IMR-90 (cell line): Measurements from ENCODE around the gene POLR3GL. TPM values are rescaled to one million over a fixed set of nuclear protein-coding genes. Genes with fewer than 3 reads are reported as not detected.

ENCODE experiments used
- ATAC-seq: fragments of 200-7000 bp; cut with Tn5 transposase; 2 replicates; pipeline ENCODE4 v1.9.1; 2020; ENCODE audit warnings: low read depth, mild to moderate bottlenecking, moderate library complexity
- BruUV-seq: library from RNA; stranded (reverse); fragments of 400-500 nt; replicated peaks from 2 replicates; lab custom pipeline; 2021; lab: Mats Ljungman, UMichigan
- CTCF ChIA-PET: fragments of 300-600 bp; formaldehyde crosslinking; extraction: SDS; loops from one replicate; lab custom pipeline; 2021; ENCODE audit warnings: antibody characterized with exemption; lab: Yijun Ruan, JAX
- POLR2A ChIA-PET: fragments of 300-600 bp; sonication (Branson Sonifier 250); formaldehyde crosslinking; loops from one replicate; lab custom pipeline; 2022; ENCODE audit warnings: antibody characterized with exemption; ENCODE audit not compliant: unreplicated experiment; lab: Charles Lee
- DNase-seq: peaks from one replicate; pipeline ENCODE4 v3.0.0; 2013
- H2AFZ ChIP-seq: replicated peaks from 2 replicates; pipeline ENCODE3; 2013; ENCODE audit warnings: low read length, mild to moderate bottlenecking; ENCODE audit not compliant: poor library complexity
- H2AK5ac ChIP-seq: 2 replicates; pipeline ENCODE4 v1.6.1; 2013; ENCODE audit warnings: low read depth, low read length, inconsistent platforms
- H2AK9ac ChIP-seq: replicated peaks from 2 replicates; pipeline ENCODE3; 2013; ENCODE audit warnings: mild to moderate bottlenecking, low read depth, low read length, moderate library complexity; ENCODE audit not compliant: poor library complexity
- H2BK120ac ChIP-seq: 2 replicates; pipeline ENCODE4 v1.6.1; 2013; ENCODE audit warnings: low read depth, low read length, inconsistent platforms
- H2BK15ac ChIP-seq: 3 replicates; pipeline ENCODE4 v1.6.1; 2013; ENCODE audit warnings: low read depth, low read length, inconsistent platforms
- H2BK20ac ChIP-seq: 2 replicates; pipeline ENCODE4 v1.6.1; 2013; ENCODE audit warnings: low read depth, mild to moderate bottlenecking, inconsistent platforms, low read length, moderate library complexity
- H2BK5ac ChIP-seq: 2 replicates; pipeline ENCODE4 v1.6.1; 2013; ENCODE audit warnings: mild to moderate bottlenecking, low read depth, low read length, inconsistent platforms; ENCODE audit not compliant: poor library complexity, severe bottlenecking
- H3K14ac ChIP-seq: replicated peaks from 2 replicates; pipeline ENCODE4 v1.6.1; 2013; ENCODE audit warnings: low read depth, low read length, inconsistent platforms
- H3K18ac ChIP-seq: 2 replicates; pipeline ENCODE4 v1.6.1; 2013; ENCODE audit warnings: low read depth, low read length, control low read depth
- H3K23ac ChIP-seq: 2 replicates; pipeline ENCODE4 v1.6.1; 2013; ENCODE audit warnings: low read depth, low read length, inconsistent platforms
- H3K27ac ChIP-seq: 2 replicates; pipeline ENCODE4 v1.5.1; 2013; ENCODE audit warnings: mild to moderate bottlenecking, control low read depth, low read length; ENCODE audit not compliant: insufficient read depth
- H3K27me3 ChIP-seq: 2 replicates; pipeline ENCODE4 v1.6.1; 2013; ENCODE audit warnings: low read length; ENCODE audit not compliant: control insufficient read depth, insufficient read depth
- H3K36me3 ChIP-seq: 2 replicates; pipeline ENCODE4 v1.6.1; 2013; ENCODE audit warnings: low read length, mixed read lengths; ENCODE audit not compliant: control insufficient read depth, insufficient read depth
- H3K4ac ChIP-seq: 2 replicates; pipeline ENCODE4 v1.6.1; 2013; ENCODE audit warnings: low read depth, low read length, inconsistent platforms
- H3K4me1 ChIP-seq: 2 replicates; pipeline ENCODE4 v1.6.1; 2013; ENCODE audit warnings: low read length, mixed read lengths; ENCODE audit not compliant: control insufficient read depth, insufficient read depth
- H3K4me2 ChIP-seq: 2 replicates; pipeline ENCODE4 v1.6.1; 2013; ENCODE audit warnings: low read depth, mild to moderate bottlenecking, control low read depth, low read length, moderate library complexity
- H3K4me3 ChIP-seq: 2 replicates; pipeline ENCODE4 v1.5.1; 2013; ENCODE audit warnings: low read depth, mild to moderate bottlenecking, control low read depth, low read length, moderate library complexity; ENCODE audit not compliant: insufficient read depth
- H3K56ac ChIP-seq: 2 replicates; pipeline ENCODE4 v1.6.1; 2013; ENCODE audit warnings: low read length, inconsistent platforms; ENCODE audit not compliant: insufficient read depth; ENCODE audit errors: extremely low read depth
- H3K79me1 ChIP-seq, 2 experiments: 2 replicates each; pipeline ENCODE4 v1.6.1; 2013; ENCODE audit warnings: low read length in 2 of 2, inconsistent platforms in 1 of 2, low read depth in 1 of 2
- H3K9ac ChIP-seq: 2 replicates; pipeline ENCODE4 v1.6.1; 2013; ENCODE audit warnings: low read depth, low read length, control low read depth
- H3K9me1 ChIP-seq: 2 replicates; pipeline ENCODE4 v1.6.1; 2013; ENCODE audit warnings: low read length, inconsistent platforms; ENCODE audit not compliant: insufficient read depth
- H3K9me3 ChIP-seq: 2 replicates; pipeline ENCODE4 v1.6.1; 2013; ENCODE audit warnings: low read length; ENCODE audit not compliant: control insufficient read depth, insufficient read depth
- H4K20me1 ChIP-seq: 2 replicates; pipeline ENCODE4 v1.6.1; 2013; ENCODE audit warnings: low read length, inconsistent platforms; ENCODE audit not compliant: insufficient read depth
- H4K5ac ChIP-seq: 2 replicates; pipeline ENCODE4 v1.6.1; 2013; ENCODE audit warnings: mild to moderate bottlenecking, low read depth, low read length, control low read depth
- H4K8ac ChIP-seq, 2 experiments: 2 replicates each; pipeline ENCODE4 v1.6.1; 2013; ENCODE audit warnings: low read depth in 2 of 2, low read length in 2 of 2, control low read depth in 1 of 2, inconsistent platforms in 1 of 2
- H4K91ac ChIP-seq: 2 replicates; pipeline ENCODE4 v1.6.1; 2013; ENCODE audit warnings: low read depth, low read length, inconsistent platforms; ENCODE audit not compliant: insufficient read depth
- BHLHE40 ChIP-seq: fragments of 150-350 bp; IDR thresholded peaks from 2 replicates; pipeline ENCODE4 v1.6.1; 2016; ENCODE audit warnings: mild to moderate bottlenecking, low read depth, low read length
- CEBPB ChIP-seq: IDR thresholded peaks from 2 replicates; pipeline ENCODE4 v1.6.1; 2012; ENCODE audit warnings: low read depth, low read length, improper control_type of control experiment
- CHD1 ChIP-seq: IDR thresholded peaks from 2 replicates; pipeline ENCODE4 v1.6.1; 2012; ENCODE audit warnings: low read depth, low read length, improper control_type of control experiment
- MAFK ChIP-seq: IDR thresholded peaks from 2 replicates; pipeline ENCODE4 v1.6.1; 2012; ENCODE audit warnings: low read depth, low read length, improper control_type of control experiment
- MAZ ChIP-seq: IDR thresholded peaks from 2 replicates; pipeline ENCODE4 v1.6.1; 2012; ENCODE audit warnings: low read depth, mild to moderate bottlenecking, low read length, improper control_type of control experiment, moderate library complexity, borderline replicate concordance
- MXI1 ChIP-seq: IDR thresholded peaks from 2 replicates; pipeline ENCODE4 v1.6.1; 2012; ENCODE audit warnings: low read depth, mild to moderate bottlenecking, low read length, moderate library complexity, borderline replicate concordance
- POLR2A ChIP-seq: IDR thresholded peaks from 2 replicates; pipeline ENCODE4 v1.6.1; 2012; ENCODE audit warnings: mild to moderate bottlenecking, low read depth, low read length
- RAD21 ChIP-seq: IDR thresholded peaks from 2 replicates; pipeline ENCODE4 v1.6.1; 2012; ENCODE audit warnings: low read length, improper control_type of control experiment
- RCOR1 ChIP-seq: IDR thresholded peaks from 2 replicates; pipeline ENCODE4 v1.6.1; 2012; ENCODE audit warnings: mild to moderate bottlenecking, low read length, improper control_type of control experiment; ENCODE audit not compliant: insufficient replicate concordance
- RFX5 ChIP-seq: IDR thresholded peaks from 2 replicates; pipeline ENCODE4 v1.8.0; 2012; ENCODE audit warnings: low read depth, mild to moderate bottlenecking, low read length, moderate library complexity
- SMC3 ChIP-seq: fragments of 150-350 bp; IDR thresholded peaks from 2 replicates; pipeline ENCODE4 v1.6.1; 2016; ENCODE audit warnings: low read depth, mild to moderate bottlenecking, antibody characterized with exemption, low read length, moderate library complexity
- WGBS, 2 experiments: methylation state at CpG; one replicate each; pipeline versions ENCODE4 v1.1.5 to v1.1.7; 2013; ENCODE audit warnings: missing lambda C conversion rate in 2 of 2; ENCODE audit not compliant: insufficient read length in 1 of 2; ENCODE audit errors: extremely low coverage in 2 of 2; 5-methylcytosine and 5-hydroxymethylcytosine counted together
- dilution Hi-C: fragments of 300-500 bp; cut with HindIII; formaldehyde crosslinking; loops from one replicate; pipeline ENCODE4 v1.14.3; 2018; ENCODE audit warnings: low sequenced_read_pairs; ENCODE audit not compliant: unreplicated experiment
- in situ Hi-C: fragments of 300-500 bp; cut with MboI; formaldehyde crosslinking; loops from 3 replicates; pipeline ENCODE4 v1.14.3; 2019; ENCODE audit warnings: low sequenced_read_pairs, inconsistent platforms, mixed read lengths
- intact Hi-C: fragments of 100-400 bp; cut with micrococcal nuclease; formaldehyde crosslinking; loops from 2 replicates; pipeline ENCODE4 v1.10.0; 2022
- polyA plus RNA-seq, 3 experiments: library from polyadenylated mRNA; depleted of rRNA; stranded (reverse); fragments of >200 nt; gene quantifications; 2 replicates each; pipeline ENCODE4 v1.2.3, GENCODE V29; 2012; ENCODE audit warnings: low replicate concordance in 1 of 3
- total RNA-seq: library from RNA; depleted of rRNA; stranded (reverse); fragments of >200 nt; gene quantifications from 2 replicates; pipeline ENCODE4 v1.2.3, GENCODE V29; 2012
- TF ChIP-seq, protein P1 (sequence below): conservative IDR thresholded peaks from 2 replicates; pipeline ENCODE4 v1.5.1; 2012; ENCODE audit warnings: mild to moderate bottlenecking, low read depth, low read length, improper control_type of control experiment
- TF ChIP-seq, protein P2 (sequence below): fragments of 150-350 bp; IDR thresholded peaks from 2 replicates; pipeline ENCODE4 v1.6.1; 2016; ENCODE audit warnings: low read depth, mild to moderate bottlenecking, low read length, moderate library complexity, borderline replicate concordance
- TF ChIP-seq, protein P3 (sequence below): fragments of 150-350 bp; IDR thresholded peaks from 2 replicates; pipeline ENCODE4 v1.6.1; 2017; ENCODE audit warnings: mild to moderate bottlenecking, antibody characterized with exemption, low read length, low read depth

Gene POLR3GL
- total and polyA plus RNA-seq, 2 of the 4 experiments (the other 2 are of a cell fraction), result 7.9 to 16.3 TPM

DNA sequence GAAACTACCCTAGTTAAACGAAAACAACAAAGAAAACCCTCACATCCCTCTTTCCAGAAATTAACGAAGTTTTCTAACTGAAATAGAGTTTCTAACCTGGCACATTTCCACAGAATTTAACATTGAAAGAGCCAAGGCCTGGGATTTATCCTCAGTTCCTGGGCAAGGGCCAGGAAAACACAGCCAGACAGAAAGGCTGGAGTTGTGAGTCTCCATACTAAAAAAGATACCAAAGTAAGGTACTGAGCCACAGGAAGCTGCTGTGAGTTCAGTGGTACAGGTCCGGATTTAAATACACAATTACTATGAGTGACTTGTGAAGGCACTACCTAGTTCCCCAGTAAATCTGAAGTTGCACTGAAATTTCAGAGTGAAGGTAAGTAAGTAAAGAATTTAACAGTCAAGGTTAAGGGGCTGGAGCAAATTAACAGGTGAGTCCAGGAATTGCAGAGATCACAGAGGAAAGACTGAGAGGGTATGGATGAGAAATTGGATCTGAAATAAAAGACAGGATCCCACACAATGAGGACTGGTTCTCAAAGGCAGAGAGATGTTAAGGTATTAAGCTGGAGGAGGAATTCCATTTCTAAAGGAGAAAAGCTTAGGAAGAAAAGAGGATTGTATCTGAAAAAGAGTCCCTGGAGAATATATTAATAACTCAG is 7.6 kb upstream of the POLR3GL start:
- peak overlapping the region; percentile 39; the same call in 1 of the 2 replicates for H3K4ac ChIP-seq
- TSS peak; percentile 69 for BruUV-seq
- DNase-seq (peak; percentile 38), ATAC-seq (no peak)
- H3K27ac ChIP-seq, result peak overlapping the region; percentile 94
- peak overlapping the region; percentile 74 for H3K56ac ChIP-seq
- H3K9me1 ChIP-seq, result peaks cover 13% of the 10 kb centered on the region; the same call in 1 of the 2 replicates
- peak overlapping the region; percentile 32; the same call in 1 of the 2 replicates for H3K18ac ChIP-seq
- peak overlapping the region; percentile 87 for H3K9ac ChIP-seq
- H3K4me2 ChIP-seq, result peak overlapping the region; percentile 99
- peak overlapping the region; percentile 44; the same call in 1 of the 2 replicates for H3K23ac ChIP-seq
- peak overlapping the region; percentile 68 for H3K4me3 ChIP-seq
- peak overlapping the region; percentile 35 for H2AK9ac ChIP-seq
- H3K27me3 ChIP-seq, result no peaks in the 10 kb centered on the region
- ChIA-PET POLR2A (no interaction called here), CTCF (no interaction called here)
- WGBS, 2 experiments, result 0% methylated on average over 1 of the region's 3 CpGs; no CpG with 5 or more reads in 1 of the 2 experiments
- H3K4me1 ChIP-seq, result peaks cover 13% of the 10 kb centered on the region
- peaks cover 21 to 66% of the 10 kb centered on the region in 2 experiments for H3K79me1 ChIP-seq
- peaks cover 2% of the 10 kb centered on the region; the same call in 1 of the 2 replicates for H3K36me3 ChIP-seq
- peak overlapping the region; percentile 14 for H4K5ac ChIP-seq
- in situ Hi-C loops (no loop called here), dilution Hi-C loops (no loop called here), intact Hi-C loops (loop anchor here (2.0 to 10.0 kb wide), 3 partner anchors 30 to 100 kb away; partner anchors contain the start of genes PIAS3 and RBM8A)
- peak overlapping the region; percentile 7 to 89 for H4K8ac ChIP-seq
- H3K9me3 ChIP-seq, result no peaks in the 10 kb centered on the region
- no peak overlapping the region for H2BK20ac ChIP-seq
- H4K20me1 ChIP-seq, result peaks cover 15% of the 10 kb centered on the region; the same call in 1 of the 2 replicates
- no peak overlapping the region for H2AFZ ChIP-seq
- peak overlapping the region; percentile 5; the same call in 1 of the 2 replicates for H2BK120ac ChIP-seq
- H2AK5ac ChIP-seq, result peak overlapping the region; percentile 63
- H3K14ac ChIP-seq, result peak overlapping the region; percentile 66
- peak overlapping the region; percentile 98 for H2BK5ac ChIP-seq
- H2BK15ac ChIP-seq, result peak overlapping the region; percentile 7; the same call in 1 of the 3 replicates
- peak overlapping the region; percentile 35; the same call in 1 of the 2 replicates for H4K91ac ChIP-seq
- TF ChIP-seq RAD21 (no peak), BHLHE40 (no peak), POLR2A (no peak), CEBPB (no peak), MXI1 (no peak), MAZ (no peak), RFX5 (no peak), CHD1 (no peak), SMC3 (no peak), MAFK (no peak), RCOR1 (no peak)
- TF ChIP-seq, protein P1, sequence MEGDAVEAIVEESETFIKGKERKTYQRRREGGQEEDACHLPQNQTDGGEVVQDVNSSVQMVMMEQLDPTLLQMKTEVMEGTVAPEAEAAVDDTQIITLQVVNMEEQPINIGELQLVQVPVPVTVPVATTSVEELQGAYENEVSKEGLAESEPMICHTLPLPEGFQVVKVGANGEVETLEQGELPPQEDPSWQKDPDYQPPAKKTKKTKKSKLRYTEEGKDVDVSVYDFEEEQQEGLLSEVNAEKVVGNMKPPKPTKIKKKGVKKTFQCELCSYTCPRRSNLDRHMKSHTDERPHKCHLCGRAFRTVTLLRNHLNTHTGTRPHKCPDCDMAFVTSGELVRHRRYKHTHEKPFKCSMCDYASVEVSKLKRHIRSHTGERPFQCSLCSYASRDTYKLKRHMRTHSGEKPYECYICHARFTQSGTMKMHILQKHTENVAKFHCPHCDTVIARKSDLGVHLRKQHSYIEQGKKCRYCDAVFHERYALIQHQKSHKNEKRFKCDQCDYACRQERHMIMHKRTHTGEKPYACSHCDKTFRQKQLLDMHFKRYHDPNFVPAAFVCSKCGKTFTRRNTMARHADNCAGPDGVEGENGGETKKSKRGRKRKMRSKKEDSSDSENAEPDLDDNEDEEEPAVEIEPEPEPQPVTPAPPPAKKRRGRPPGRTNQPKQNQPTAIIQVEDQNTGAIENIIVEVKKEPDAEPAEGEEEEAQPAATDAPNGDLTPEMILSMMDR, result no peak
- TF ChIP-seq, protein P2, sequence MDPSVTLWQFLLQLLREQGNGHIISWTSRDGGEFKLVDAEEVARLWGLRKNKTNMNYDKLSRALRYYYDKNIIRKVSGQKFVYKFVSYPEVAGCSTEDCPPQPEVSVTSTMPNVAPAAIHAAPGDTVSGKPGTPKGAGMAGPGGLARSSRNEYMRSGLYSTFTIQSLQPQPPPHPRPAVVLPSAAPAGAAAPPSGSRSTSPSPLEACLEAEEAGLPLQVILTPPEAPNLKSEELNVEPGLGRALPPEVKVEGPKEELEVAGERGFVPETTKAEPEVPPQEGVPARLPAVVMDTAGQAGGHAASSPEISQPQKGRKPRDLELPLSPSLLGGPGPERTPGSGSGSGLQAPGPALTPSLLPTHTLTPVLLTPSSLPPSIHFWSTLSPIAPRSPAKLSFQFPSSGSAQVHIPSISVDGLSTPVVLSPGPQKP, result no peak
- TF ChIP-seq, protein P3, sequence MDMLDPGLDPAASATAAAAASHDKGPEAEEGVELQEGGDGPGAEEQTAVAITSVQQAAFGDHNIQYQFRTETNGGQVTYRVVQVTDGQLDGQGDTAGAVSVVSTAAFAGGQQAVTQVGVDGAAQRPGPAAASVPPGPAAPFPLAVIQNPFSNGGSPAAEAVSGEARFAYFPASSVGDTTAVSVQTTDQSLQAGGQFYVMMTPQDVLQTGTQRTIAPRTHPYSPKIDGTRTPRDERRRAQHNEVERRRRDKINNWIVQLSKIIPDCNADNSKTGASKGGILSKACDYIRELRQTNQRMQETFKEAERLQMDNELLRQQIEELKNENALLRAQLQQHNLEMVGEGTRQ, result no peak
